SK-N-SH (cell line): ENCODE results near the gene MUC5B.

ENCODE experiments used
- EZH2phosphoT487 ChIP-seq: fragments of 200-600 bp; sonication (generic); IDR thresholded peaks from 2 replicates; pipeline ENCODE4 v1.6.1; 2017; ENCODE audit warnings: low read depth, mixed run types, mild to moderate bottlenecking, antibody characterized with exemption, moderate library complexity, borderline replicate concordance
- GABPA ChIP-seq: IDR thresholded peaks from 2 replicates; pipeline ENCODE4 v1.4.0; 2012; ENCODE audit warnings: low read depth, mild to moderate bottlenecking
- NFIC ChIP-seq: IDR thresholded peaks from 2 replicates; pipeline ENCODE4 v1.4.0; 2012; ENCODE audit warnings: borderline replicate concordance
- REST ChIP-seq: IDR thresholded peaks from 2 replicates; pipeline ENCODE4 v1.6.1; 2012; ENCODE audit warnings: mild to moderate bottlenecking, low read depth, low read length, moderate library complexity
- RFX5 ChIP-seq: IDR thresholded peaks from 2 replicates; pipeline ENCODE4 v1.6.1; 2012; ENCODE audit warnings: mild to moderate bottlenecking, improper control_type of control experiment, low read length
- SIN3A ChIP-seq: IDR thresholded peaks from 2 replicates; pipeline ENCODE4 v1.6.1; 2012; ENCODE audit warnings: low read depth, mild to moderate bottlenecking, low read length, moderate library complexity, borderline replicate concordance
- TAF1 ChIP-seq: IDR thresholded peaks from 2 replicates; pipeline ENCODE4 v1.6.1; 2012; ENCODE audit warnings: low read depth, mild to moderate bottlenecking, low read length, moderate library complexity, borderline replicate concordance
- USF2 ChIP-seq: fragments of 150-350 bp; IDR thresholded peaks from 2 replicates; pipeline ENCODE4 v1.6.1; 2017; ENCODE audit warnings: antibody characterized with exemption, low read length, low read depth, borderline replicate concordance
- TF ChIP-seq, protein P1 (sequence below): fragments of 200-600 bp; sonication (generic); IDR thresholded peaks from 2 replicates; pipeline ENCODE4 v1.6.1; 2017; ENCODE audit warnings: antibody characterized with exemption, mild to moderate bottlenecking, moderate library complexity

DNA sequence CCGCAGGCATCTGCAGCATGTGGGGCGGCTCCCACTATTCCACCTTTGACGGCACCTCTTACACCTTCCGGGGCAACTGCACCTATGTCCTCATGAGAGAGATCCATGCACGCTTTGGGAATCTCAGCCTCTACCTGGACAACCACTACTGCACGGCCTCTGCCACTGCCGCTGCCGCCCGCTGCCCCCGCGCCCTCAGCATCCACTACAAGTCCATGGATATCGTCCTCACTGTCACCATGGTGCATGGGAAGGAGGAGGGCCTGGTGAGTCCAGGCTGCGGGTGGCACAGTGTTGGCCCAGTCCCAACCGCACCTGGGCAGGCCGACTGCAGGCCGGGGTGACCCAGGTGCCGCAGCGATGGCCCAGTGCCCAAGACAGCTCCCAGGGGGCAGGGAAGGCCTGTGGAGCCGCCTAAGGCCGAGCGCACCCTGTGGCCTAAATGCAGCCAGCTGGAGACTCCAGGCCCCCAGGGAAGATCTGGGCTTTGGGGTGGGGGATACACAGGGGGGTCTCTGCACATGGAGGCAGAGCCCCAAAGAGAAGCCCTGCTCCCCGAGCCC is 31.3 kb downstream of the MUC5B start:
- TF ChIP-seq, protein P1, sequence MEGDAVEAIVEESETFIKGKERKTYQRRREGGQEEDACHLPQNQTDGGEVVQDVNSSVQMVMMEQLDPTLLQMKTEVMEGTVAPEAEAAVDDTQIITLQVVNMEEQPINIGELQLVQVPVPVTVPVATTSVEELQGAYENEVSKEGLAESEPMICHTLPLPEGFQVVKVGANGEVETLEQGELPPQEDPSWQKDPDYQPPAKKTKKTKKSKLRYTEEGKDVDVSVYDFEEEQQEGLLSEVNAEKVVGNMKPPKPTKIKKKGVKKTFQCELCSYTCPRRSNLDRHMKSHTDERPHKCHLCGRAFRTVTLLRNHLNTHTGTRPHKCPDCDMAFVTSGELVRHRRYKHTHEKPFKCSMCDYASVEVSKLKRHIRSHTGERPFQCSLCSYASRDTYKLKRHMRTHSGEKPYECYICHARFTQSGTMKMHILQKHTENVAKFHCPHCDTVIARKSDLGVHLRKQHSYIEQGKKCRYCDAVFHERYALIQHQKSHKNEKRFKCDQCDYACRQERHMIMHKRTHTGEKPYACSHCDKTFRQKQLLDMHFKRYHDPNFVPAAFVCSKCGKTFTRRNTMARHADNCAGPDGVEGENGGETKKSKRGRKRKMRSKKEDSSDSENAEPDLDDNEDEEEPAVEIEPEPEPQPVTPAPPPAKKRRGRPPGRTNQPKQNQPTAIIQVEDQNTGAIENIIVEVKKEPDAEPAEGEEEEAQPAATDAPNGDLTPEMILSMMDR: no peak
- no peak for TF ChIP-seq SIN3A
- TF ChIP-seq USF2: no peak
- TF ChIP-seq REST: no peak
- TF ChIP-seq TAF1: no peak
- TF ChIP-seq GABPA: no peak
- TF ChIP-seq NFIC: no peak
- TF ChIP-seq EZH2phosphoT487: no peak
- no peak for TF ChIP-seq RFX5
